ENCODE measurements around the gene CD19.
A peak's percentile ranks its signal among the peaks of the same experiment; 100 is the strongest.
"Not testable (repeated sequence)": the region's sequence is repeated elsewhere in the genome, so short reads cannot be mapped to it uniquely, and the experiment has no call there.

The CD19 gene

GRCh38 chr16:28910086-28911031, 21.4 kb upstream of the CD19 start:
- no peak for DNase-seq

GRCh38 chr16:28912558-28912957, 19.2 kb upstream of the CD19 start:
- no peak for DNase-seq

- DNase-seq, result no peak
Measured at GRCh38 chr16:28913946-28914724, 17.6 kb upstream of the CD19 start.

GRCh38 chr16:28915181-28915580, 16.6 kb upstream of the CD19 start:
- no peak for DNase-seq

- DNase-seq, result no peak
Measured at GRCh38 chr16:28917095-28917494, 14.7 kb upstream of the CD19 start.

GRCh38 chr16:28918698-28919097, 13.1 kb upstream of the CD19 start:
- DNase-seq, result no peak

GRCh38 chr16:28923231-28923587, 8.6 kb upstream of the CD19 start:
- no peak for DNase-seq

GRCh38 chr16:28923652-28924398, 7.9 kb upstream of the CD19 start:
- peak; percentile 49 for DNase-seq

- no peak for DNase-seq
Measured at GRCh38 chr16:28924399-28924761, 7.4 kb upstream of the CD19 start.

- no peak for DNase-seq
Measured at GRCh38 chr16:28924762-28925385, 6.9 kb upstream of the CD19 start, which contains the start of gene RABEP2. RABEP2 (minus strand) TSS chr16:28925238; CDS start chr16:28925163, 75 bp downstream.

GRCh38 chr16:28925386-28926228, 6.2 kb upstream of the CD19 start:
- DNase-seq, result no peak

GRCh38 chr16:28926284-28926683, 5.5 kb upstream of the CD19 start:
- not testable (repeated sequence) for DNase-seq

- DNase-seq, result no peak
Measured at GRCh38 chr16:28927815-28928214, 4.0 kb upstream of the CD19 start.

GRCh38 chr16:28930203-28930602, 1.6 kb upstream of the CD19 start:
- DNase-seq, result no peak

GRCh38 chr16:28930652-28931051, 1.1 kb upstream of the CD19 start:
- DNase-seq, result no peak

GRCh38 chr16:28932339-28933141, 769 bp downstream of the CD19 start:
- DNase-seq, result no peak

GRCh38 chr16:28933171-28933570, 1.4 kb downstream of the CD19 start:
- no peak for DNase-seq

- DNase-seq, result no peak
Measured at GRCh38 chr16:28935346-28935745, 3.6 kb downstream of the CD19 start.

- DNase-seq, result peak; percentile 66
Measured at GRCh38 chr16:28935924-28936783, 4.4 kb downstream of the CD19 start.

GRCh38 chr16:28936784-28937155, 5.0 kb downstream of the CD19 start:
- DNase-seq, result no peak
